ENCODE results near the gene SOX8.

Gene SOX8

GRCh38 chr16:1034230-1035065 is 52.9 kb downstream of the SOX8 start:
- H3K4me3 ChIP-seq (ENCODE audit: low read length) = no peak overlapping the region
- TF ChIP-seq CTCF (IDR thresholded peaks at IDR 0.05; ENCODE audit: insufficient read depth, low read depth, low read length, missing control alignments) = no peak
- DNase-seq (ENCODE audit: low read depth) = no peak

- no peak for DNase-seq (ENCODE audit: low read depth)
- TF ChIP-seq CTCF (IDR thresholded peaks at IDR 0.05; ENCODE audit: insufficient read depth, low read depth, low read length, missing control alignments) = no peak
- H3K4me3 ChIP-seq (ENCODE audit: low read length) = no peak overlapping the region
Measured at GRCh38 chr16:1035066-1035415, 53.5 kb downstream of the SOX8 start.

- DNase-seq (ENCODE audit: low read depth) = no peak
- no peak overlapping the region for H3K4me3 ChIP-seq (ENCODE audit: low read length)
- TF ChIP-seq CTCF (IDR thresholded peaks at IDR 0.05; ENCODE audit: insufficient read depth, low read depth, low read length, missing control alignments) = no peak
Measured at GRCh38 chr16:1036166-1036565, 54.6 kb downstream of the SOX8 start.
